ENCODE measurements around the gene RCOR3.
A peak's percentile ranks its signal among the peaks of the same experiment; 100 is the strongest.
"Not testable (repeated sequence)": the region's sequence is repeated elsewhere in the genome, so short reads cannot be mapped to it uniquely, and the experiment has no call there.

Gene RCOR3

DNA sequence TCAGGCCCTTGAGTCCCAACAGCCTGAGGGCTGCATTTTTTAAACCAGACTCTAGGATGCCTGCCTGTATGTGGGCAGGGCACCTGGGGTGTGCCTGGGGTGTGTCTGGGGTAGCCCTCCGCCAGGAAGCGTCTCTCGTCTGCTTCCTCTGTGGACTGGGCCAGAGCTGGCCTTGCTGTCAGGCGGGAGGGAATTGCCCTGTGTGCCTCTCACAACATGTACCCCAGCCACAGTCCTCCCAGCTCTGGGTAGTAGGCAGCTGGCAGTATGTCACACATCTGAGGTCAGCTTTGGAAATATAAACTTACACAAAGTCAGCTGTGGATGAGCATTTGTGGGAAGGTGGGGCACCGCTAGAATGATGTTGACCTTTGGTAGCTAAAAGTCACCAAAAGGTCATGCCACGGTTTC, 80.5 kb downstream of the RCOR3 start:
- DNase-seq: no peak

- DNase-seq: no peak
Measured at GRCh38 chr1:211340622-211341507, 81.7 kb downstream of the RCOR3 start.

DNA sequence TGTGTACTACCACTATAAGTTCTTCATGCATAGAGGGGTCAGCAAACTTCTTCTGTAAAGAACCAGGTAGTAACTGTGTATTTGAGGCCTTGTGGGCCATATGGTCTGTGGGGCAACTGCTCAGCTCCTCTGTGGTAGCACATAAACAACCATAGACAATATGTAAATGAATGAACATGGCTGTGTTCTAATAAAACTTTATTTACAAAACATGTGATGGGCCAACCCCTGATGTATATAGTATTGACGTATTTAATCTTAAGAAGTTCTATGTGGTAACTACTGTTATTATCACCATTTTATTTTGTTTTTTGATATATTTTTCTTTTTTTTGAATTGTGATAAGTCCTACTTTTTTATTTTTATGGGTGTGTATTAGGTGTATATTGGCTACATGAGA, 82.8 kb downstream of the RCOR3 start:
- no peak for DNase-seq

GRCh38 chr1:211343607-211344006, 84.4 kb downstream of the RCOR3 start:
- DNase-seq: no peak

- DNase-seq: no peak
Measured at GRCh38 chr1:211344152-211344618, 85.0 kb downstream of the RCOR3 start.

- no peak for DNase-seq
Measured at GRCh38 chr1:211345719-211346118, 86.6 kb downstream of the RCOR3 start.

DNA sequence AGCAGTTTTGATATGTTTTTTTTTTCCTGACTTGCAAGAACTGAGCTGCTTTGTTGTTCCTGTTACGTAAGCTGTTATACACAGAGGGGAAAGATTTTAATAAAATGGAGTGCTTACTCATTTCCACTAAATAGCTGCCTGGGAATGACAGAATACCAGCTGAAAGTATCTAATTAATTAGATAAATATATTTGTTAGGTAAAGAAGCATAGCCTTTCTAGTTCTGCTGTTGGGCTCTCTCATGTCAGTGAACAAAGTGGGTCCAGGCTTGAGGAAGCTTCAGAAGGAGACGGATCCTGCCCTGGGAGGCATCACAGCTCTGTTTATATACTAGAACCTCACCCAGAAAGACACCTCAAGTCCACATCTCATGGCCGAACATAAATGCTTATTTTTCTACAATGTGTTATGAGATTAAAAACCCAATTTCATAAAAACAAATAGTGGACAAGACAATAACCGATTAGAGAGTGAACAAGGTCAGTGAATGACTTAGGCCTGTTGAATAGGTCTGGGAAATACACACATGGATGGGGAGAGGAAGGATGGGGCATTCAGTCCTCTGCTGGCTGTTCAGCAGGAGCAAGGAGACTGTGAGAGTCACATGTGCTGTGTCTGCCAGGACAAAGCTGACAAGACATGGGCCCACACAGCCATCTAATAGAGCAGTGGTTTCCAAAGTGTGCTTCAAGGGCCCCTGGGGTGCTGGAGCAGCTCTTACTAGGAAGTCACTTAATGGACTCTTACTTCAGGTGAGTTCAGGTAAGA, 88.1 kb downstream of the RCOR3 start:
- no peak for DNase-seq

GRCh38 chr1:211348547-211348946, 89.4 kb downstream of the RCOR3 start:
- no peak for DNase-seq

DNA sequence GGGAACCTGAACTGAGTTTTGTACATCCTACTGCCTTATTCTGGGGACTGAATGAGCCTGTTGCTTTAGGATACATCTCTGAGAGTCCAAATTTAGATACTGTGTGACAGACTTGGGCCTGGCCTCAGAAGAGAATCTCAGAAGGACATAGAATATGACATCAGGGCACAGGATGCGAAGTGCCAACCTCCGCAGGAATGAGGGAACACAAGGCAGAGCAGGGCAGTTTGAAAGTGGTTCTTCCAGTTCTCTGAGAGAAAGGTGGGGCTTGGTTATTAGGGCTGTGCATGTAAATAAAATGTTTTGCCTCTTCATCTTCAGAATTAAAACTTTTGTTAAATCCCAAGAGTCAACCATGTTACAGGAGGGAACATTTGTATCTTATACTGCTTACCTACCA, 90.6 kb downstream of the RCOR3 start:
- no peak for DNase-seq

DNA sequence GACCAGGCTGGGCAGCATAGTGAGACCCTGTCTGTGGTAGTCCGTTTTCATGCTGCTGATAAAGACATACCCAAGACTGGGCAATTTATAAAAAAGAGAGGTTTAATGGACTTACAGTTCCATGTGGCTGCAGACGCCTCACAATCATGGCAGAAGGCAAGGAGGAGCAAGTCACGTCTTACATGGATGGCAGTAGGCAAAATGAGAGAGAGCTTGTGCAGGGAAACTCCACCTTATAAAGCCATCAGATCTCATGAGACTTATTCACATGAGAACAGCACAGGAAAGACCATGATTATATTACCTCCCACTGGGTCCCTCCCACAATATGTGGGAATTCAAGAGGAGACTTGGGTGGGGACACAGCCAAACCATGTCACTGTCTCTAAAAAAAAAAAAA, 92.9 kb downstream of the RCOR3 start:
- not testable (repeated sequence) for DNase-seq

GRCh38 chr1:211352465-211352864, 93.3 kb downstream of the RCOR3 start:
- DNase-seq: no peak

DNA sequence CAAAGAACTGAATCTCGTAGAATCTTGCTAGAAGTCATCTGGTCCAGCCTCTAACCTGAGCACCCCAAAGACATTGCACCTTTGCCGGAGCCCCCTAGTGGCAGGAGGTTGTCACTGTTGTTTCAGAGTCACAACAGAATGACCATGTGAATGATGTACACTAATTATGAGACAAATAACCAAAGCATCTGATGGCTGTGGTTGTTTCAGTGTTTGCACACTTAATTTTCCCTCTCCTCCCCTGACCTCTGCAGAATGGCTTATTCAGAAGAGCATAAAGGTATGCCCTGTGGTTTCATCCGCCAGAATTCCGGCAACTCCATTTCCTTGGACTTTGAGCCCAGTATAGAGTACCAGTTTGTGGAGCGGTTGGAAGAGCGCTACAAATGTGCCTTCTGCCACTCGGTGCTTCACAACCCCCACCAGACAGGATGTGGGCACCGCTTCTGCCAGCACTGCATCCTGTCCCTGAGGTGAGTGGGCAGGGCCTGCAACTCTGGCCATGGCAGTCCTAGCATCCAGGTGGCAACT, 93.9 kb downstream of the RCOR3 start:
- no peak for DNase-seq

DNA sequence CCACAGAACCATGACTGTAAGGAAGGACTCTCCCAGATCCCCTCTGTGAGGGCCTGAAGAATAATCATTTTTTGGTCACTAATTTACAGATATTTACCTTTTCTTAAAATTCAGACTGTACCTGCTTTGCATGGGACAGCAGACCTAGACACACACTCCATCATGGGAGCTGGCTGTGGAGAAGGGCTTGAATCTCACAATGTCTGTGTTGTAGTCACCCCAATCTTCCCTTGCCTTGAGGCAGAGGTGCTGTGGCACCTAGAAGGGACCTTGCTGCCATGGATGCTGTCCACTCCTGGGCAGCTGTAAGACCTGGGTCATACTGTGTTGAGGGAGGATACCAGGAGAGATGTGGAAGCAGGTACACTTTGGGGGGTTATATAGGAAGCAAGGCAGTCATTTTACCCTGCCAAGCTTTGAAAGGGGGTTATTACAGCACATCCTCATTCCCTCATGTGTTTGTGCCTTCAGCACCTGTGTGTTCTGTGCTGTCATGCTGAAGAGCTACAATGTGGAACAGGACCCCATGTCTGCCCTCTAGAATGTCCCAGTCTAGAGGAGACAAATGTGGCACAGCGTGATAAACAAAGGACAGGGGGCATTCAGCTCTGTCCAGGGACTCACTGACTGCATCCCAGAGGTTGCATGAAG, 94.5 kb downstream of the RCOR3 start:
- no peak for DNase-seq

GRCh38 chr1:211355873-211356272, 96.7 kb downstream of the RCOR3 start:
- no peak for DNase-seq

DNA sequence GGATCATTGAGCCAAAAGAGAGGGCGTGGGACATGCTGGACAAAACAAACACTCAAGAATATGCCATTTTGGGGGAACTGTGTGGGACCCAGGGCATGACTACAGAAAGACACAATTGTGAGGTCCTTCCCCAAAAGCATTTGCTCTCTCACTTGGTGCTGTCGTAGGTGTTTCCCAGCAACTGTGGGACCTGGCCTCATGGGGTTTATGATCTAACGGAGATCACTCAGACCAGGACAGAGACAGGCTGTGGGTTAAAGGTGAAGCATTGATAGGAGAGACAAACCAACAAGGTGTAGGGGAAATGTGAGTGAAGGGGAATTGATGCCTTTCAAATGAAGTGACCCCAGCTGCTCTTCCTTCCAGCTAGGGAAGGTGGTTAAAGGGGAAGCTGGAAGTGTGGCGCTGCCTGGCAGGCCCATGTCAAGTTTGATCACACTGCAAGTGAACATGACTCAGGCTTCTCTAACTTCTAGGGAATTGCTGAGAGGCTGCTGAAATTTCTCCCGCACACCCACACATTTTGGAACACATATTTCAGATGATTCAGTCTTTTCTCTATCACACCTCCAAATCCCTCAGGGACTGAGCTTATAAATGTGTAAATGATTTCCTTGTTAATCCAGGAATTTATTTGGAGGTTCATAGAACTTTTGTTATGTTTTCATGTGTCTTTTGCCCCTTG, 97.7 kb downstream of the RCOR3 start:
- DNase-seq: peak in 2 of 56 donors; percentile 16 to 28

GRCh38 chr1:211358685-211359084, 99.5 kb downstream of the RCOR3 start:
- DNase-seq: no peak

DNA sequence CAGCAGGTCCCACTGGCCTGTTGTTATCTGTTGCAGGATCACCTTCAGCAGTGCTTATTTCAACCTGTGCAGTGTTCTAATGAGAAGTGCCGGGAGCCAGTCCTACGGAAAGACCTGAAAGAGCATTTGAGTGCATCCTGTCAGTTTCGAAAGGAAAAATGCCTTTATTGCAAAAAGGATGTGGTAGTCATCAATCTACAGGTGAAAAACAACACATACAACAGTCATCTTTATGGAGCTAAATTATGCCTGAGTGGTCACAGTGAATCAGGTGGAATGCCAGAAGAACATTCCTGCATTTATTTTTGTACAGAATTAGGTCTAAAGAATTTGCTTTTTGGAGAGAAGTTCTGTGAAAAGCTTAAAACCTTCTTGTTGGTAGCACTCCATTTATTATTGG, 100.7 kb downstream of the RCOR3 start:
- no peak for DNase-seq

GRCh38 chr1:211361202-211361601, 102.0 kb downstream of the RCOR3 start:
- no peak for DNase-seq
